ENCODE measurements around the gene EIF2B2.

The EIF2B2 gene

DNA sequence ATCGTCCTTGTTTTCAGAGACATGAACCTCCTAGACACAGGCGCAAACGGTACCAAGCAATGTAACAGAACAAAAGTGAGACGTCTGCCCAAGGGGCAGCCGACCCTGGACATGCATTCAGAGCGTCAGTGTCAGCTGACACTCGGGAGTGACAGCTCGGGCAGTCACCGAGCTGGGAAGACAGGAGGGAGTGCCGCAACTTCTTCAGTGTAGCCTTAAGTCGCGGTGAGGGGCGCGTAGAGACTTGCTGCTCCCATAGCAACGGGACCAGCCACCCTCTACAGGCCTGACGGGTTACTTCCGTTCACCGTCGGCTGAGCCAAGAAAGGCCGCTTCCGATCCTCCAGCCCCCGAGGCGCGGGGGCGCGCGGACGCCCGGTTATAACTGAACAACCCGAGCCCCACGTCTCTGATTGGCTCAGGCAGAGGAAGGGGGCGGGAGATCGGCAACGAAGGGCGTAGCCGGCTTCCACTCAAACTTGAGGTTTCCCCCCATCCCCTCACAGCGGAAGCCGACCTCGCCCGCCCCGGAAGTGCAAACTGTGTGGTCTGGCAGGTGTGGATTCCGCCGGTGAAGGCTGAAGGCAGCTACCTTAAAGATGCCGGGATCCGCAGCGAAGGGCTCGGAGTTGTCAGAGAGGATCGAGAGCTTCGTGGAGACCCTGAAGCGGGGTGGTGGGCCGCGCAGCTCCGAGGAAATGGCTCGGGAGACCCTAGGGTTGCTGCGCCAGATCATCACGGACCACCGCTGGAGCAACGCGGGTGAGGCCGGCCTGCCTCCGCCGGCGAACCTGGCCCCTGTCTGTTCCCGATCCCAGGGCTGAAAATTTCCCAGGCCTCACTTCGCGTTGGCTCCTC, at the start of gene EIF2B2:
Gene EIF2B2 (plus strand): TSS at position 530 of the 858 bp plus-strand sequence. CDS start 70 bp downstream, at position 600.
- DNase-seq, result peak; percentile 68 to 98 (median 93)

DNA sequence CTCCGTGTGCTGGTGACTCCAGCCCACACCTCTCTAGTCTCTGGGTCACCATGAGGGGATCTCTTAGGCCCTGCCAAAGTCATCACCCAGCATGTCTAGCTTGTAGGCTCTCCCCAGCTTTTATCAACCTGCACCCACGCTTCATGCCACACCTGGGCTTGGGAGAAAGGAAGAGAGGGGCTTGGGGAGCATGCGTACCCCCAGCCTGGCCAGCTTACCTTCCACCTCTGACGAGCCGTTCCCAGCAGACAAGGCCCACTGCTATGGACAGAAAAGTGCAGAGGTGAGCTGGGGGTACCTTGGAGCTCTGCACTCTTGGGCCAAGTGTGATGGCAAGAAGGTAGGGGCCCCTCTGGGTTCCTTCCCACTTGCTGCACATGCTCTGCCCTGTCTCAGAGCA, 49.0 kb upstream of the EIF2B2 start:
- no peak for DNase-seq

DNA sequence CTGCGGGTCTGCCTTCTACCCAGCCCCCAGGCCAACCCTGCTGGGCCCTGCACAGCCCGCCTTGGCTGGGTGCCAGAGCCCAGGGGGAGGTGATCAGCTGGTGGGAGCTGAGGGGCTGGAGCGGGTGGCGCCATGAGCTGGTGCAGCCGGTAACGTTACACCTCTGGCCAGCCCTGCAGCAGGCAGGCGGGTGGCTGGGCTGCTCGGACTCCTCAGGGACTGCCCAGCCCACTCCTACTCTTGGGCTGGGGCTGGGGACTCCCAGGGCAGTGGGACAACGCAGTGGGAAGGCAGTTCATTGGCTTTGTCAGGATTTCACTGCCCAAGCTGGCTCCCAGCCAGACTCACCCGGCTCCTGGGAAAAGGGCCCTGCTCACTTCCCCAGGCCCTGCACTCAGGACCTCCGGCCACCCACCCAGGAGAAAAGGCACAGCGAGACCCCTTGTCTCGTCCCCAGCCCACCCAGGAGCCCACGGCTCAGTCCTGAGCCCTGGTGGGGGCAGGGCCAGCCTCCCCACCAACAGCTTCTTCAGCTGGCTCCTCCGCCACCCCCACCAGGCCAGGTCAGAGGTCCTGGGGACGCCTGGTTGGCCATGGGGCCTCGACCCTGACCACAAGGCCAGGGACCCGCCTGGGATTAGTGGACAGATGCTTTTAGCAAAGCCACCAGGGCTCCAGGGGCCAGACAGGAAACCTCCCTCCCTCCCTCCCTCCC, 48.3 kb upstream of the EIF2B2 start:
- peak in 1 of 14 donors; percentile 37 for DNase-seq

DNA sequence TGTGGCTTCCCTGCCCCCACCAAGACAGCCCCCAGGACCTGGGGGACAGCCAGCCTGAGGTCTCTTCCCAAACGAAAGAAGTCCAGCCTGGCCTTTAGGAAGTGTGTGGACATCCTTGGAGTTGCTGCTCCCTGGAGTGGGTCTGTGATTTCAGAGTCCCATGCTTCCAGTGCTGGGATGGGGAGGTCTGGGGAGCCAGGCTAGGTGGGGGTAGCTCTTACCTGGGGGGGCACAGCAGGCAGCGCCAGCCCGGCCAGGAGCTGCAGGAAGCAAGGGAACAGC, 47.8 kb upstream of the EIF2B2 start:
- no peak for DNase-seq

DNA sequence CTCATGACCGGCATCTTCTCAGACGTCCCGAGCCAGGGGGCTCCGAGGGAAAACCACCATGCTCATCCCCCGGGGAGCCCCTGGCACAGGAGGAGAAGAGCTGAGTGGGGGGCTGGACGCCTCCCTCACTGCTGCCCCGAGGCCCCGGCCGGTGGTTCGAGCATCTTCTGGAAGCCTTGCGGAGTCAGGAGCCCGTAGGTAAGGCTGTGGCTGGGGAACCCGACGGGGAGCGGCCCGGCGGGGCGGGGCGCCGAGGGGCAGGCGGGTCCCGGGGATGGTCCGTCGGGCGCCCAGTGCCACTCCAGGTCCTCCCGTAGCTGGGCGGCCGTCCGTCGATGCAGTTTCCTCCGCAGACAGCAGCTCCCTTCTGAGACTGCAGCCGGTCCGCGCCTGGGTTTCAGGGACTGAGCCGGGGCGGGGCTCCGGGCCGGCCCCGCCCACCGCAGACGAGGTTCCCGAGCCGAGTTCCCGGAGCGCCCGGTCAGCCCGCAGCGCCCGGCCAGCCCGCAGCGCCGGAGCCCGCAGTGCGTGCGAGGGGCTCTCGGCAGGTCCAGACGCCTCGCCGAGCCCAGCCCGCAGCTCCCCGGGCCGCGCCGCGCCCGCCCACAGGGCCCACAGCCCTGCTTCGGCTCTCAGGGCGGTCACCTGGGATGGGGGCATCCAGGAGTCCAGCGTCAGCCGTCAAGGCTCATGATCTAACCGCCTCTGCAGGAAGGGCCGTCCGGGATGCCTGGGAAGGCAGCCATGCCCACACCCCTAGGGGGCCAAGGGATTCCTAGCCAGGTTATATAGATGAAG, 47.3 kb upstream of the EIF2B2 start, which contains the start of gene PGF:
Gene PGF (minus strand): TSS at position 369 of the 798 bp plus-strand sequence. CDS start 355 bp downstream, at position 14.
- peak in 4 of 14 donors; percentile 8 to 45 (median 27) for DNase-seq

DNA sequence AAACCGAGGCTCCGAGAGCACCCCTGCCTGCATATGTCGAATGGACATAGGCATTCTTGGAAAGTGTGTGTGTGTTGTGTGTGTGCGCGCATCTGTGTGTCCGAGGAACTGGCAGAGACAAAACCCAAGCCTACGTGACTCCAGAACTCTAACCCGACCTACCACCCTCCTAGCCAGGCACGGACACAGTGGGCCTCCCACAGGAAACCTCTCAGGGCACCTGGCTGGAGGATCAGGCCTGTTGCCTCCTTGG, 46.8 kb upstream of the EIF2B2 start:
- DNase-seq, result no peak

DNA sequence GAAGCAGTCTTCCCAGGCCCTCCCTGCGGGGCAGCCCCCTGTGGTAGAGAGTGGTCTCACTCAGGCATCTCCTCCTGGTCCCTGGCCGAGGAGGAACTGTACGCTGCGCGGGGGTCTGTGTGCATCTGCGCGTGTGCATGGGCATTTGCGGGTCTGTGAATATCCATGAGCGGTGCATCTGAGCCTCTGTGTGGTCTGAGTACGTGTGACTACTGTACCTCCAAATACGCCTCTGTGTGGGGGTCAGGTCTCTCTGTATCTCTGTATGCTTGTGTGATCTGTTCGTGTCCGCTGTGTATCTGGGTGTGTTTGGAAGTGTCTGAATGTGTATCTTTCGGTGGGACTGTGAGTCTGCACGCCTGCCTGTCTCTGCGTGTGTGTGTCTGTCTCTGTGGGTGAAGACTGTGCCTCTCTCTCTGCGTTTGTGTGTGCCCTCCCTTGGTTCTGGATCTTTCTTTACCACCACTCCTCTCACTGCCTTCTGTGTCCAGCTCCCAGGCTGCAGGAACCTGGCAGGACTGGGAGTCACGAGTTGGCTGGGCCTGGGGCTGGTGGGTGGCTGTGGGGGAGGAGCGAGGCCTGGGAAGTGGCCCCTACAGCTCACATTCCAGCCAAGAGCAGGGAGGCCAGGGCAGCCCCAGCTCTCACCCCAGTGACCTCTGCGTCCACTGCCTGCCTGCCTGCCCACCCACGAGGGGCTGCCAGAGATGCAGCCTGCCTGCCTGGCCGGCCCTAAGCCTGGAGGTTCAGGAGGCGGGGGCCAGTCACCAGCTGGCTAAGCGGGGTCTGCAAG, 46.2 kb upstream of the EIF2B2 start:
- DNase-seq, result peak in 3 of 14 donors; percentile 9 to 36 (median 26)

DNA sequence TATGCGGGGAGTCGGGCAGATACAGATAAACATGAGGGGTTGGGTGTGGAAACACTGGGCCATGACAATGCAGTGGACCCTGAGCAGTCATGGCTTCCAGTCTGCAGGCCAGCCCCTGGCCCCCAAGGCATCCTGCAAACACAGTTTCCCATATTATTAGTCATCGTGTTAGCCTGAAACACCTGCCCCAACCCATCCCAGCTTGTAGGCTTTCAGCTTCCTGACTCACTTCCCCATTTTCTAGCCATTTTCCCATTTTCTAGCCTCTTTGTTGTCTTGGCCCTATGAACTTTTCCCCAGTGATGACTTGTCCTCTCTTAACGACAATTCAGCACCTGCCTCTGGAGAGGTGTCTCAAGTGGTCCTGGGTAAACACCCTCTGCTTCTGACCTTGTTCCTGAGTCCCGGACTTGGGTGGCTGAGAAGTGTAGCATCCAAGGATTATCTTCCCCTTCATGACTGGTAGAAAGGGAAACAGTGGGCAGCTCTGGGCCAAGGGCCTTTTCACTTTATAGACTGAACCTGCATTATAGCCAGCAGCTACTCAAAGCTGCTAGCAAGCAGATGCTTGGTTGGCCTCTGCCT, 43.0 kb upstream of the EIF2B2 start:
- DNase-seq, result no peak

DNA sequence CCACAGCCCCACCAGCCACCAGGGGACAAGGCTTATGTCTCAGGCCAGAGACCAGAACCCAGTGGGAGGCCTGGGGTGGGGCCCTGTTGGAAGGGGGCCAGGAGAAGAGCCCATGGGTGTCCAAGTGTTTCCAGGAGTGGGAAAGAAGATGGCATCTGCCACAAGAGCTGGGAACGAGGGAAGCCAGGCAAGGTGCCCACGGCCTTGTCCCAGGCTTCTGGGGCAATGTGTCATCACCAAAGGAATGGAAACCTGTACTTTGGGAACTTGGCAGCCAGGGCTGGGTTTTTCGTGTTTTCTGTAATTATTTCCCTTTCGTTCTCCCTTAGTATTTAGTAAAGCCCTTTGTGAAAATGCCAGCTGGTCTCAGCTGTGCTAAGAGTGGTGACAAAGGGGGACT, 42.0 kb upstream of the EIF2B2 start:
- peak in 1 of 14 donors; percentile 37 for DNase-seq

DNA sequence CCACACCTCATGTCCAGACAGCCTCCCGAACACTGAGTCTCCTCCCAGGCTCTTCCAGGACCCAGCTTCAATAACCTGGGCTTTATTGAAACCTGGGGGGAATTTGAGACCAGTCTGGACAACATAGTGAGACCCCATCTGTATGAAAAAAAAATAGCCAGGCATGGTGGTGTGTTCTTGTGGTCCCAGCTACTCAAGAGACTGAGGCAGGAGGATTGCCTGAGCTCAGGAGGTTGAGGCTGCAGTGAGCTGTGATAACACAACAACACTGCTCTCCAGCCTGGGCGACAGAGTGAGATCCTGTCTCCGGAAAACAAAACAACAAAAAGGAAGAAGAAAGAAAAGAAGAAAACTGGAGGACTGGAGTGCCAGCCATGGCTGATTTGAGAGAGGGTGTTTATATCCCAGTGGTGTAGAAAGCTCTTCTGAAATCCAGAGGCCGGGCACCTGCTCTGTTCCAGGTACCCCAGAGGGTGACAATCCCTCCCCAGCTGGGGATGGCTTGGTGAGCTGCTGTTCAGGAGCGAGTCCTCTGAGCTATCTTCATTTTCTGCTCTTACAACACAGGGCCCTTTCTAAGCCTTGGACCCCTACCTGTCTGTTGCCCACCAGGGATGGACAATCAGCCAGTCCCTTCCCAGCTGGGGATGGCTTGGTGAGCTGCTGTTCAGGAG, 41.3 kb upstream of the EIF2B2 start:
- DNase-seq, result no peak

DNA sequence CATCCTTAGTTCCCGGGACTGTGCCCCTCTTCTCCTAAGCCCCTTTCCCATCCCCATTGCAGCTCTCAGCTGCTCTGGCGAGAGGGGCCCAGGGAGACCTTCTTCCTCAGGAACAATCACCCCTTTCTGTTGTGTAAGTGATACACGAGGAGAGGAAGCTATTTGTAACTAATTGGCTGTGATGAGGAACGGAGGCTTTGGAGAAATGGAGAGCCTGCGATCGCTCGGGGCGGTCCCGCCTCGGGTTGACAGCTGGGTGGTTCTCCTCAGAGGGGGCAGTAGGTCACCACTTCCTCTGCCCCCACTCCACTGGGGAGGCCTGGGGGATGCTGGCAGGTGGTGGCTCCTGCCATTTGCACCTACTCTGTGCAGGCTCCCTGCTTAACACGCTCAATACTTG, 40.7 kb upstream of the EIF2B2 start:
- DNase-seq, result no peak

DNA sequence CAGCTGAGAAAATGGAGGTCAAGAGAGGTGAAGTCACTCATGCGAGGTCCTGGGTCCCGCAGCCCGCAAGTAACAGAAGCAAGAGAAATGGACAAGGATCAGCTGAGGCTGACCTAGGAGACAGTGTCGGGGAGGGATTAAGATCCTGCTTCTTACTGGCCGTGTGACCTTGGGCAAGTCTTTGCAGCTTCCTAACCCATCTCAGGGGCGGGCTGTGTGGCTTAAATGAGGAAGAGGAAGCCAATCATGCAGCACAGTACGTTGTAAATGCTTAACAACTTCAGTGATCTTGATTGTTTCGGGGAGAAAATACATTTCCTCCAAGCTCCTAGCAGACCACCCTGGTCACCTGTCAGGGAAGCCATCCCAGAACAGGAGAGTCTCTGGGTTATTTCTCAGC, 40.2 kb upstream of the EIF2B2 start:
- DNase-seq, result no peak

DNA sequence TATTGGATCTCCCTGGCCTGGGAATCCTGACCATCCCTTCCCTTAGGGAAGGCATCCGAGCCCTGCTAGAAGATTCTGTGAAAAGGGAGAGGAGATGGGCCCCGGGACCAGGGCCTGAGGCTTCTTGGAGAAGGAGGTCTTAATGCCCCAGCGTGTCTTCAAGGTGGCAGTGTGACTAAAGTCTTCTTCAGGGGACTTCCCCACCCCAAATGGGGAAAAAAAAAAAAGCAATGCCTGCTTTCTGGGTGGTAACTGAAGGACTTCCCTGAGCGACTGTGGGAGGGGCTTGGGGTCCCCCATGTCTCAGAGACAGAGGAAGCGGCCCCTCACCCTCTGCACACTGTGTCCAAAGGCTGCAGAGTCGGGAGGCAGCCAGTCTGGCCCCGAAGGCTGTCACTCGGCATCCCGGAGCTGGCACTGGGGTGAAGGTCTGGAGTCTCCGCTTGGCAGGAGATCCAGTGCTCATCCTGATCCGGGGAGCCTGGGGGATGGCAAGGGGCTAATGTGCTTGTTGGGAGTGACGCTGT, 39.5 kb upstream of the EIF2B2 start:
- no peak for DNase-seq

DNA sequence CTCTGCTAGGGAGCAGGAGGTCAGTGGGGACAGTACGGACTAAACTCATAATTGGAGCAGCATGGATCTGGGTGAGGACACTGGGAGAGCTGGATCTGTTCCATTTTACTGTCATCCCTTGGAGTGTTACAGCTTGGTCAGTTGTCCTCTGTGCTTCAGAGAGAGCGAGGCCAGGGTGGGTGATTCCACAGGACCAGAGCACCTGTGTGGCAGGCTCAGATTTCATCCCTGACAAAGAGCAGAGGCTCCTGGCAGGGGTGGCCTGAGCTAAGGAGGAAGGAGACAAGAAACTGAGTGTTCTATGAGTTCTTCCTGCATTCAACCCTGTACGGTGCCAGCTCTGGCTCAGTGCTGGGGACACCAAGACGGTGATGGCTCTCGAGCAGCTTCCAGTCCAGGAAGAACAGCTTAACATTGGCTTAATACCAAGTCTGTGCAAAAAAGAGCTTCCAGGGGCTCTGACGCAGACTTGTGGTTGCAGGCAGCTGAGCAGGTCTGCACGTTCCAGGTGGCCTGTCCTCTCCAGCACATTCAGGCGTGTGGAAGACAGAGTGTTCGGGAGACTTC, 38.9 kb upstream of the EIF2B2 start:
- peak in 1 of 14 donors; percentile 24 for DNase-seq

DNA sequence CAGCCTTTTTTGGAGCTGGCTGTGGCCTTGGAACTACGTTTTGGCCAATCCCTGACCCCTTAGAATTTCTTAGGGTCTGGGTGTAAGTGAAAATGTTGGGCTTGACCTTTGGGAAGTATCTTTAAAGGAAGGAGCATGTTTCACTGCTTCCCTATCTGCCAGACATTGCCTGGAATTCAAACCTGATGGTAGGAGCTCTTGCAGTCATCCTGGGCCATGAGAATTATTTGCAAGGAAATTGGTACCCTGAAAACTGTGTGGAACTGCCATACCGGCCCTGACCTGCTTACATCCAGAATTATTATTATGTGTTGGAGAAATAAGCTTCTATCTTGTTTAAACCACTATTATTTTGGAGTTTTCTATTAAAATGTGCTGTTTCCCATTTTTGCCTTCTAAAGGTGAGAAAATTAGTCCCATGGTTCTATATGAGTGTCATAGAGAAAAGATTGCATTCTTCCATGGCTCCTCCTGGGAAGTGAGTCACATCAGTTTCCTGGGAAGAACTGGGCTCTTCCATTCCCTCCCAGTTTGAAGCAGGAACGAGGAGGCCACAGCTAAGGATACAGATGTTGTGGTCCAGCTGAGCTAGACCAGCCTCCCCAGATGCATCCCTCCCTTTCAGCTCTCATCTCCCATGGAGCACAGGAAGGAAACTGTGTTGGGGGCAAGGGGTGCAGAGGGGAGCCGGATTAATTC, 37.8 kb upstream of the EIF2B2 start:
- no peak for DNase-seq

DNA sequence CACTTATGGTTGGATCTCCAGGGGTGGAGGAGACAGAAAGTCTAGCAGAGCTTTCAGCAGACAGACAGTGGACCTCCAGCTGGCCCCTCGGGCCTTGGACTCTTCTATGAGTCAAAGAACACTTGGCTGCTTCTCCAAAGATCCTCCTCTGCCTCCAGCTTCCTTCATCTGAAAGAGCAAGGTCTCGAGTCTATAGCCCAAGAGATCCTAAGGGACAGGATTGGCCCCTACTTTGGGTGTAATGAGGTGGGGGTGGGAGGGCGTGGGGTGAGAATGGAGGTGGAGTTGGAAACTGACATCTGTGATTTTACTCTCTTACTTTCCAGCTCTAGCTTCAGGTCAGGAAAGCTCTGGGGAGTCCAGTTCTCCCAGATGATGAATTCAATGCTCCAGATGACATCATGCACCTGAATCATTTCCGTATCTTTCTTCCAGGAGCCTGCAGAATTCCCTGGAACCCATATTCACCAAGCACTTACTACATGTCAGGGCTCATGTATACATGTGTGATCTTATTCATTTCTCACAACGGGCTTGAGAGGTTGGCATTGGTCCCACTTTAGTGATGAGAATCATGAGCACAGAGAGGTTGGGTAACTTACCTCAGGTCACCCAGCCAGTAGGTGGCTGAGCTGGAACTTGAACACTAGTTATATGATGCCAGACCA, 37.1 kb upstream of the EIF2B2 start:
- no peak for DNase-seq

DNA sequence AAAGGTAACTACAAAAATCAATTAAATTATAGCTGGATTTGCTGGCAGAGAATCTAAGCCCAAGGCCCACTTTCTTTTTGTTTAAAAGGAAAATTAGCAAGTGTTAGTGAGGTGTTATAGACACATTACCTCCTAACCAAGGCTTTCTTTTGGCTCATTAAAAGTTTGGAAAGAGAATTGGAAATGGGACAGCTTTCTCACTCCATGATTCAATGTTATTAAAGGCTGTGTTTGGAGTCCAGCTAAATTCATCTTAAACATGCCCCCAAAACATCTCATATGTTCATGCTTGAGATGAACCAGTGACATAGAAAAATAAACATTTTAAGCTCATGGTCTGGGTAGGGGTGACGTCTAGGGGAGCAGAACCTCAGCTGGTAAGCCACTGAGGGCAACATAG, 33.9 kb upstream of the EIF2B2 start:
- no peak for DNase-seq

DNA sequence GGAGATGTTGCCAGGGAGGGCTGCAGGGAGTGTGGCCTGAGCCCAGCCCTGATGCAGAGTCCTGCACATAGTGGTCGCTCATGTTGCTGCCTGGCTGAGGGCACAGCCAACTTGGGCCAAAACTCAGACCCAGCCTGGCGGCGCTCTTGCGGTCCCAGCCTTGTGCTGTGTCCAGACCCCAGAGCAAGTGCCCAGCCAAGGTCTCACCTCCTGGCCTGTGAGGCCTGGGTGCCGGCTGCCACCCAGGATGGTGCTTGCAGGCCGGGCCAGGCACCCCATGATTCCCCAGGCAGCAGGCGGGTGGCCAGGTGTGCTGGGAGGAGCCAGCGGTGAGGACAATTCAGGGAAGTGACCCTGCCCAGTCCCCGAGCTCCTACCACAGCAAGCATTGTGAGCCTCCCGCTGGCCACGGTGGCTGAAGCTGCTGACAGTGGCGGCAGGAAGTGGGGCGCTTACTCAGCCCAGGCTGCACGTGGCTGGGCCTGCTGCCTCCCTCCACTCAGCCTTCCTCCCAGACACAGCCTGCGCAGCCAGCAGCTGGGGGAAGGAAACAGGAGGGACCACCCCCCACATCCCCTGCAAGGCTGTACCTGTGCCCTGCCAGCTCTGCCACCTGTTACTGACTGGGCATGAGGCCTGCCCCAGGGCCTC, 29.6 kb upstream of the EIF2B2 start:
- DNase-seq, result no peak

DNA sequence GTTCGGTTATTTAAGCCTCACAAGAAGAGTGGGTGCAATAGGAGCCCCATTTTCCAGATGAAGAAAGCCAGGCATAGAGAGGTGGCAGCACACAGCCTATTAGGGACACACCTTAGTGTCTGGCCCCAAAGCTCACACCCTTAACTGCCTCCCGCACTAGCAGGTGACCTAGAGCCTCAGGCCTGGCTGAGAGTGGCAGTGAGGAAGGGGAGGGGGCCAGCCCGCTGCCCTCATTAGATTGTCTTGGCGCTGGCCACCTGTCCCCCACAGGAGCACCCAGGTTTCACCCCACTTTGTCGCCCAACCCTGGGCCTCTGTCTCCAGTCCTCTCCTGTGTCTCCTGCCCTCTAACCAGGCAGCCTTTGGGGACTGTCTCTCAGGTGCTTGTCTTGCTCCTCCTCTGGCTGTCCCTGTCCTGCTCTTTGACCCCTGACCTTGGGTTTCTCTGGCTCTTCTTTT, 28.8 kb upstream of the EIF2B2 start:
- DNase-seq, result no peak
